Measurements from ENCODE around the gene KDM2A.

The KDM2A gene

DNA sequence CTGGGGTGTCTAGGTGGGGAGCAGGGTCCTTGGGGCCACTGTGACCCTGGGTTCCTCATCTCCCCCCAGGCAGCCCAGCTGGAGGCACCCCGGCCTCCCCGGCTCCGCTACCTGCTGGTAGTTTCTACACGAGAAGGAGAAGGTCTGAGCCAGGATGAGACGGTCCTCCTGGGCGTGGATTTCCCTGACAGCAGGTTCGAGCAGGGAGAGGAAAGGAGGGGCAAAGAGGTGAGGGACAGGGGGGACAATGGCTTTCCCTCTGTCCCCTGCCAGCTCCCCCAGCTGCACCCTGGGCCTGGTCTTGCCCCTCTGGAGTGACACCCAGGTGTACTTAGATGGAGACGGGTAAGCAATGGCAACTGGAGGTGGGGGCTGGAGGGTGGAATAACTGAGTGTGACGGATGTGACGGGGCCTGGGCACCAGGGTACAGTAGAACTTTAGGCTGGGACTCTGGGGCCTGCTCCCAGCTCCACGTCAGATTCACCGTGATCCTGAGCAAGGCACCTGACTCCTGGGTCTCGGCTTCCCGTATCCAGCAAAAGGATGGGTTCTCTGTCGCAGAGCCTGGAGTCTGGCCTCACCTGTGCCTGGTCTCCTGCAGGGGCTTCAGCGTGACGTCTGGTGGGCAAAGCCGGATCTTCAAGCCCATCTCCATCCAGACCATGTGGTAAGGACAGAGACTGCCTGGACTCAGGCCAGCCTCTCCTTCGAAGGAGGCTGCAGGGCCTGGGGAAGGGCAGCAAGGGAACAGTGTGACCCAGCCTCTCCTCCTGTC, 187.9 kb downstream of the KDM2A start:
- Mint-ChIP-seq H3K36me3 (ENCODE audit: low read depth) (no peaks in the 10 kb centered on the region), H3K4me3 (no peak overlapping the region), H3K27me3 (ENCODE audit: low read depth) (peaks cover 4% of the 10 kb centered on the region), H3K4me1 (peaks cover 5% of the 10 kb centered on the region), H3K9me3 (no peaks in the 10 kb centered on the region), H3K27ac (no peak overlapping the region)
- TF ChIP-seq, protein P1, sequence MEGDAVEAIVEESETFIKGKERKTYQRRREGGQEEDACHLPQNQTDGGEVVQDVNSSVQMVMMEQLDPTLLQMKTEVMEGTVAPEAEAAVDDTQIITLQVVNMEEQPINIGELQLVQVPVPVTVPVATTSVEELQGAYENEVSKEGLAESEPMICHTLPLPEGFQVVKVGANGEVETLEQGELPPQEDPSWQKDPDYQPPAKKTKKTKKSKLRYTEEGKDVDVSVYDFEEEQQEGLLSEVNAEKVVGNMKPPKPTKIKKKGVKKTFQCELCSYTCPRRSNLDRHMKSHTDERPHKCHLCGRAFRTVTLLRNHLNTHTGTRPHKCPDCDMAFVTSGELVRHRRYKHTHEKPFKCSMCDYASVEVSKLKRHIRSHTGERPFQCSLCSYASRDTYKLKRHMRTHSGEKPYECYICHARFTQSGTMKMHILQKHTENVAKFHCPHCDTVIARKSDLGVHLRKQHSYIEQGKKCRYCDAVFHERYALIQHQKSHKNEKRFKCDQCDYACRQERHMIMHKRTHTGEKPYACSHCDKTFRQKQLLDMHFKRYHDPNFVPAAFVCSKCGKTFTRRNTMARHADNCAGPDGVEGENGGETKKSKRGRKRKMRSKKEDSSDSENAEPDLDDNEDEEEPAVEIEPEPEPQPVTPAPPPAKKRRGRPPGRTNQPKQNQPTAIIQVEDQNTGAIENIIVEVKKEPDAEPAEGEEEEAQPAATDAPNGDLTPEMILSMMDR (IDR thresholded peaks at IDR 0.05; ENCODE audit: unreplicated experiment in 3 of 3) = no peak

DNA sequence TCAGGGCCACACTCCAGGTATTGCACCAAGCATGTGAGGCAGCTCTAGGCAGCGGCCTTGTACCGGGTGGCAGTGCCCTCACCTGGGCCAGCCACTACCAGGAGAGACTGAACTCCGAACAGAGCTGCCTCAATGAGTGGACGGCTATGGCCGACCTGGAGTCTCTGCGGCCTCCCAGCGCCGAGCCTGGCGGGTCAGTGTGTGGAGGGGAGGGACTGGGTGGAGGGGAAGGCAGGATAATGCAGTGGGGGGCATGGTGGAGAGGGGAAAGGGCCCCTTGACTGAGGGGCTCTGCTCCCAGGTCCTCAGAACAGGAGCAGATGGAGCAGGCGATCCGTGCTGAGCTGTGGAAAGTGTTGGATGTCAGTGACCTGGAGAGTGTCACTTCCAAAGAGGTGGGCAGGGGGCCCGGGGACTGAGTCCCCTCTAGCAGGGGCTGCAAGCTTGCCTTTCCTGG, 188.5 kb downstream of the KDM2A start:
- no peaks in the 10 kb centered on the region for H3K27me3 Mint-ChIP-seq (ENCODE audit: low read depth)
- no peaks in the 10 kb centered on the region for H3K4me1 Mint-ChIP-seq
- no peak overlapping the region for H3K27ac Mint-ChIP-seq
- H3K36me3 Mint-ChIP-seq (ENCODE audit: low read depth) = no peaks in the 10 kb centered on the region
- no peak overlapping the region for H3K4me3 Mint-ChIP-seq
- no peaks in the 10 kb centered on the region for H3K9me3 Mint-ChIP-seq
- TF ChIP-seq, protein P1 (IDR thresholded peaks at IDR 0.05; ENCODE audit: unreplicated experiment in 3 of 3) = no peak

All from nephron (organoid).